ENCODE data around the gene C1QTNF3.
"Not testable (repeated sequence)": the region's sequence is repeated elsewhere in the genome, so short reads cannot be mapped to it uniquely, and the experiment has no call there.

The C1QTNF3 gene

DNA sequence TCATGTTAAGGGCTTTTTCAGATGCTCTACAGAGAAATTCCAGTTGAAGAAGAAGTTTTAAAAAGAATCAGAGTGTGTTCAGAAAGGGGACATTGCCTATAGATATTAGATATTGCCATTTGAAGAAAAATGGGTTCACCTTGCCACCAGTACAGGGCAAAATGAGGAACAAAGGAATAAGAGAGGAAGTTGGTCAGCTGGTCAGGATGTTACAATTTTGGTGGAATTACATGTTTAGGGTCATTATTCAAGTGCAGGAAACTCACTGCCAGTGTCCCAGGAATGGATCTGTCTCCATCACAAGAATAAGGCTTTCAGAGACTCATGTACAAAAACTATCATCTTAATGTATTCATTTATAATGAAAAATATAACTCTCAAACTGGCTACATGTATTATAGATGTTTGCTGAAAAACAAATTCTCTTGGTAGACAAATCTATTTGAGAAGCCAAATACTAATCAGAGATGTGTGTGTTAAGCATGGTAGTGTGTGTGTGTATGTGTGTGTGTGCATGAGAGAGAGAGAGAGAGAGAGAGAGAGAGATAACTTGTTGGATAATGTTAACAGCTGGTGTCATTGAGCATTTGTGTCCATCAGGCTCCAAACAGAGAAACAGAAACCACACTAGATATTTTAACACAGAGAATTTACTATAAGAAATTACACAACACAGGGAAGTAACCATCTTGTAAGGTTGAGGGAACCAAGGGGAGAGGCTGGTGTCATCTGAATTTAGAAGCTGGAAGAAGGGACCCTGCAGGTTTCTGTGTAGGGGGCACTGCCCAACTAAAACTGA is 5.0 kb upstream of the C1QTNF3 start:
- no peak for DNase-seq

- no peak for DNase-seq
Measured at GRCh38 chr5:34047143-34047542, 4.1 kb upstream of the C1QTNF3 start.

DNA sequence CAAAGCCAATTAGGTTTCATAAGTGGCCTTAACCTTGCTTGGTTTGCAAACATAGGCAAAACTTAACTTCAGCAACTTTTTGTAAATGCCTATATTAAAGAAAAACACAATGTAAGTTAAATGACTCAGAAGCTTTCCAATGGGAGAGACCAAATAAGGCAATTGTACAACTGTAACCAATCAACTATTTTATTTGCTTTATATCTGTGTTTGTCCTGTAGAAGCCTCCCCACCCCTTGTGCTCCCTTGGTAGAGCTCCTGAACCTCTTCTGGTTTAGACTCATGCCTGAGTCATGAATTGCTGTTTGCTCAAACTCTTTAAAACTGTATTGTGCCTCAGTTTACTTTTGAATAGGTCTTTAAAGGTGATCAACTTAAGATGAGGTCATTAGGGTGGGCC is 3.0 kb upstream of the C1QTNF3 start:
- no peak for DNase-seq

DNA sequence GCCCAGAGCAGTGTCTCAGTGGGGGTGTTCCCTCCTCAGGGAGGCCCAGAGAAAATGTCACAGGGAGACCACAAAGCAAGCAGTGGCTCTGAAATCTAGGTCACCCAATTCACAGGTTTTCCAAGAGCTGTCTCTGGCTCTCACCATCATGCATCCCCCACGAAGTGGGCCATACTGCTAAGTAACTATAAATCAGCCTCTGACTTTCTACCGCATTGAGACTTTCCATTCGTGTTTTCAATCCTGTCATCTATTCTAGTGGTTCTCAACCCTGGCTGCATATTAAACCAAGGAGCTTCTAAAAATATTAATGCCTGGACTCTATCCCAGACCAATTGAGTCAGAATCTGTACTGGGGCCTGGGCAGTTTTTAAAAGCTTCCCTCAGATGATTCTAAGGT is 2.0 kb upstream of the C1QTNF3 start:
- DNase-seq = no peak

- DNase-seq = no peak
Measured at GRCh38 chr5:34042321-34042720, 692 bp downstream of the C1QTNF3 start.

DNA sequence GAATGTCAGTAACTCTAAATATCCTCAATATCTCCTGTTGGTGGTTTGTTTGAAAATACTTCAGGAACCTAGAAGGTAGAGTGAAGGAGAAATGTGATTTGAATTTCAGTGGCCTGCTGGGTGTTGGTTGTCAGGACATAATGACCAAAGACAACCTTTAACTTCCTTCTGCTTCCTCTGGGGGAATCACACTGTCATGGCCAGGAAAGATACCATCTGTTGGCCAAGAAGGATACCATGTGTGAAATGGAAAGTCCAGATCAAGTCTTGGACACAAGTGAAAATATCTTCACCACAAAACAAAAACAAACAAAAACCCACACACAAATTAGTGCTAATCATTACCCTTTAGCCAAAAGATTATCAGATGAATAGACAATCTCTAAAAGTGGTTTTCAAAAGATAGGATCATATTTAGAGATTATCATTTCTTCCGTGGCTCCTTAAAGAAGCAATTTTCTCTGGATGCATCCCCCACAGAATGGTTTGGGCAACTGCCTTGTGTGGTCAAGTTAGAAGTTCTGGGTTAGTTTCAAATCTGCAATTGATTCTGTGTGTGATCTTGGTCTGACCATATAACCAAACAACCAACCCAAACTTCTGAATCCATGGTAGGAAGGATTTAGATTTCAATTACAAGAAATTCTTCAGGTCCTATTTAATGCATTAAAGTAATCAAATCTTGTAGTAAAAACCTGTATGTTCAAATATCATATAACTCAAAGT is 1.6 kb downstream of the C1QTNF3 start:
- no peak for DNase-seq

DNA sequence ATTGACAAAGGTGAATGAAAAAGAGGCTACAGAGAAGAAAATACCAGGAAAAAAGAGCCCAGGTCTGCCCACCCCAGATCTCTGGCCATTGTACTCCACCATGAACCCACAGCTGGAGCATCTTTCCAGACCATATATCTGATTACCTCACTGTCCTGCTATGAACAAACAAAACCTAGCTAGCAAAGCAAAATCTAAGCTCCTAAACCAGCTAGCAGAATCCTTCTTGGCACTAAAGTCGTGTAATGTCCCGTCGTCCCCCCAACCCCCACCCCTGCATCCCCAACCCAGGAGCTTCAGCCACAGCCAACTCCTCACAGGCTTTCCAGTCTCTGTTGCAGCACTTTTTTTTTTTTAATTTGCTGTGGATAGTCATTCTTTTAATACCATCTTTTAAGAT is 2.5 kb downstream of the C1QTNF3 start:
- DNase-seq = no peak

DNA sequence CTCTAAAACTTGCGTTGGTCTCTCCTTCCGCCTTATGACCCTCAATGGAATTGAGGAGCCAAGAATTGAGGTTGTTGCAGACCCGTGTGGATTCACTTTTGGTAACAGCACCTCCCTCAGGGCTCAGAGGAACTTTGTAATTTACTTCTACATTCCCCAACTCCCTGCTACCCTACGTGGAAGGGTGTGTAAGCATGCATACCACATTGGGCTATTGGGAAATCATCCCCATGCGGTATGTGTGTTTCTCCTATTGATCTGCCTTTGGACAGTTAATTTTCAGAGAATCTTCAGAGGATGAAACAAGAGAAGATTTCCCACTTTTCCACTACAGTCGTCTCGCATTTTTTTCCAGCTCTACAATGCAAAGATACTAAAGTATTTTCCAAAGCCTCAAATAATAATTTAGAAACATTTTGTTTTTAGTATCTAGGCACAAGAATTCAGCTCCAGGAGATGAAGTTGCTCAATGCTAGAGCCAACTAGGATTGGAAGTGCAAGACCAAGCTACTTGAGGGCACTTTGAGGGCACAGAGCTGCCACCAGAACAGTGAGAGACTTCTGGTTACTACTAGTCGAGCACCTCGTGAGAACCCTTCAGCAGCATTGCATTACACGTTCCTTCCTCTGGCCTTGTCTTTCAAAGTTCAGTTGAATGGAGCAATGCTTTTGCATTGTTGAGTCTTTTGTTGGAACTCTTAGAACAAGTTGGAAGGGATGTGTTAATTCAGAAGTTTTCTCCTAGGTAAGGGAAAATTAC is 3.4 kb downstream of the C1QTNF3 start:
- DNase-seq = no peak

- no peak for DNase-seq
Measured at GRCh38 chr5:34038838-34039237, 4.2 kb downstream of the C1QTNF3 start.

- DNase-seq = no peak
Measured at GRCh38 chr5:34038390-34038789, 4.6 kb downstream of the C1QTNF3 start.

GRCh38 chr5:34037726-34038125 is 5.3 kb downstream of the C1QTNF3 start:
- DNase-seq = no peak

DNA sequence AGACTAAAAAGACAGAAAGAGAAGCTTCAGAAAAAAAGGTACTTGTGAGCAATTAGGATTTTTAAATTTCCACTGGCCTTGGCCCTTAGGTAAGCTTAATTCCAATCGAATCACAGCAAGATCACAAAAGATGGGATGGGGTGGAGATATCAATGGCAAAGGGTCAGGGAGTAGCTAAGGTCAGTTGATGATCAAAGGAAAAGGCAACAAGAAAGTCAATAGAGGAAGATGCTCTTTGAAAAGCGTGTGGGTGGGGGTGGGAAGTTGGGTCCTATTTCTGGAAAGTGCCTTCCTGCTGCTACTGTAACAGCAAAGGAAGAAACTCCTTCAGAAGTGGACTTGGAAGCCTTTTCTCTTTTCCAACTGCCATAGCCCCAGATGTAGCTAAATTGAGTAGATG is 7.3 kb downstream of the C1QTNF3 start:
- DNase-seq = no peak

- DNase-seq = no peak
Measured at GRCh38 chr5:34034534-34035327, 8.3 kb downstream of the C1QTNF3 start.

DNA sequence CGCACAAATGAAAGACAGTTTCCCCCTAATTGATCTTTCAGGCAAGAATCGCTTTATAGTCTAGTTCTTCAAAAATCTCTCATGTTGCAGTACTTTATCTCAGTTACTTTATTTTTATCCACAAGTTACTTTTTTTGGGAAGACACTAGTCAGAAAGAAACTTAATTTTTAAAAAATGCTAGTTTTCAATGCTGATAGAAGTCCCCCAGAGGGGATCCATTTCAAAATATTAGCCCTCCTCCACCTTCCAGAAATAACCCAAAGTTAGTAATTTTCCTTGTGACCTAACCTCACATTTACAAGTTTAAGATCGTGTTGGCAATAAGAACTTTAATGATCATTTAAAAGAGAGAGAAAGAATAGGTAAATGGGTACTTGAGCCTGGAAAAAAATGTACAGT is 11.0 kb downstream of the C1QTNF3 start:
- no peak for DNase-seq

- no peak for DNase-seq
Measured at GRCh38 chr5:34031117-34031516, 11.9 kb downstream of the C1QTNF3 start.

DNA sequence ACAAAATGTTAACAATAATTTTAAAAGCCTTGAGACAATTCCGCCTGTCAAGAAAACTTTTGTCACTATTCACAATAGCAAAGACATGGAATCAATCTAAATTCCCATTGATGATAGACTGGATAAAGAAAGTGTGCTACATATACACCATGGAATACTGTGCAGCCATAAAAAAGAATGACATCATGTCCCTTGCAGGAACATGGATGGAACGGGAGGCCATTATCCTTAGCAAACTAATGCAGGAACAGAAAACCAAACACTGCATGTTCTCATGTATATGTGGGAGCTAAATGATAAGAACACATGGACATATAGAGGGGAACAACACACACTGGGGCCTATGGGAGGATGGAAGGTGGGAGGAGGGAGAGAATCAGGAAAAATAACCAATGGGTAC is 12.4 kb downstream of the C1QTNF3 start:
- DNase-seq = not testable (repeated sequence)

GRCh38 chr5:34030048-34030447 is 13.0 kb downstream of the C1QTNF3 start:
- DNase-seq = no peak

DNA sequence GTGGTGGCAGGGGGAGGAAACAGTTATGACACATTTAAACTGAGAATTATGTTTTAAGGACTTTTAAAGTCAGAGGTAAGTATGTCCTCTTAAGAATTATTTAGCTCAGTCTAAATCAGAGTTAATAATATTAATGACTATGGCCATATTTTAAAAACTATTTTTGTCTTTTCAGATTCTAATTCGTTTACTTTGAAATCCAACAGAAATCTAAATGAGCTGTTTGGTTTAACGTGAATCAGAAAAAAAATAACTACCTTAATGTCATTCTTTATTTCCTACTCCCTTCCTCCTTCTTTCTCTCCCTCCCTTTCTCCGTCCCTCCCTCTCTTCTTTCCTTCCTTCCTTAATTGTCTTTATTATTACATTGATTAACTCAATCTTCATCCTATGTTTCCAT is 14.7 kb downstream of the C1QTNF3 start:
- DNase-seq = no peak

DNA sequence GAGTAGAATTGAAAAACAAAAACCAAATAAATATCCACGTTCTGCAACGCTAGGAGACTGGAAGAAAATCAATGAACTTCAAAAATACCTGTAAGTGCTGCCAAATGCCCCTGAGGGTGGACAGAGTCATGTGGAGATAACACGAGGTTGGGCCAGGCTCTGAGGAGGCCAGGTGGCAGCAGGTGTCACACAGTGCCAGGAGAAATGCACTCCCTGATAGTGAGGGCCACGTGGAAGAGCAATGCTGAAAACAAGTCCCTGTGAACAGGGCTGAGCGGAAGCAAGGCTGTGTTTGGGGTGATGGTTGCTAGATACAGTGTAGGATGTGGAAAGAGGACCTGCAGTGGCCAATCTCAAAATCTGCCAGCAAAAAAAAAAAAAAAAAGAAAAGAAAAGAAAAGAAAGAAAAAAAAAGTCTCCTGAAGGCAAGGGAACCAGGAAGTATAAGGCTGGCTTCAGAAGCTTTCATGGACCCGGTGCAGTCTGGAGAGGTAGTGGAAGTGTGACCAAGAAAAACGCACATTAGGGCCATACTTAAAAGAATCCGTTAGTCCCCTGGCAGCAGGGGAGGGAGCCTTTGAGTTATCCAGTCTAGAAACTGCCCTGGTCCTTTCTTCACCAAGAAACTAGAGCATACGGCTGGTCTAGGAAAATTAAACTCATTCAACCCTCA is 16.8 kb downstream of the C1QTNF3 start:
- no peak for DNase-seq

GRCh38 chr5:34022121-34022705 is 20.8 kb downstream of the C1QTNF3 start:
- DNase-seq = no peak

- DNase-seq = no peak
Measured at GRCh38 chr5:34021334-34021733, 21.7 kb downstream of the C1QTNF3 start.

- DNase-seq = no peak
Measured at GRCh38 chr5:34020726-34021125, 22.3 kb downstream of the C1QTNF3 start.
